Lower leg skin (tissue), 3 donors: ENCODE measurements around the gene BAD.

Experiments
- POLR2A ChIP-seq, 2 donors: fragments of 450-650 bp; IDR thresholded peaks; one replicate each; pipeline ENCODE4 v1.6.1; 2016 to 2017; ENCODE audit warnings: antibody characterized with exemption in 2 of 2, mild to moderate bottlenecking in 1 of 2, moderate library complexity in 1 of 2
- TF ChIP-seq, protein P1 (sequence below), 3 donors: fragments of 450-650 bp; IDR thresholded peaks; one replicate each; pipeline ENCODE4 v1.5.1; 2016; ENCODE audit warnings: antibody characterized with exemption in 3 of 3, mild to moderate bottlenecking in 3 of 3, moderate library complexity in 2 of 3

DNA sequence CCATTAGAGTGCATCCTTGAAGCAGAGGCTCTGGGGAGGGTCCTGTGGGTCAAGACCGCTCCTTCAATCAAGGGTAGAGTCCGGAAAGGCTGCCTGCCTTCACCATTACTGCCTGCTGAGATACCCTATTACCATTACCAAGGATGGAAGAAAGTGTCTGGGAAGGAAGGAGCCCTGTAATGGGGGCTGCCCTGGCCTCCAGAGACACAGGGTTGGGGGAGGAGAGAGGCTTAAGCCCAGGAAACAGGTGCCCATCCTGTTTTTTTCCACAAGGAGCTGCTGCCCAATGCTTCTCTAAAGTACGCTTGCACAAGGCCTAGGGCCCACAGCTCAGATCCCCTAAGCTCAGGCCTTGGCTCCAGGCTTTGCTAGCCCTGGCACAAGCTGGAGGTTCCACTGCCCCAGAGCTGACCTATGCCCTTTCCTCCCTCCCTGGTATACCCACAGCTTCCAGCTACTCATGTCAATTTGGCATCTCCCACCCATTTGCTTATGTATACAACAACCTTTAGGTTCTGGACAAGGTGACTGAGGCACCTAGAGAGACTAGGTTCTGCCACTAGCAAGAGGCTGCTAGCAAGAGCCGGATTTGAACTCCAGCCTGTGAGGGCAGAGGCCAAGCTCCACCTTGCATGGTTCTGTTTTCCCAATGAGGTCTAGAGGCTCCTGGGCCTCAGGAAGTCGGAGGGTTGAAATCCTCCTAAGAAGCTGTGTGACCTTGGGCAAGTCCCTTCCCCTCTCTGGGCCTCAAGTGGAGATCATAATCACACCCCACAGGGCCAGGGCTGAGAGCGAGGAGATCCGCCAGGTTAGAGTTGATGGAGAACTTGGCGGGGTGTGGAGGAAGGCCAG, 34.7 kb downstream of the BAD start:
- TF ChIP-seq, protein P1, sequence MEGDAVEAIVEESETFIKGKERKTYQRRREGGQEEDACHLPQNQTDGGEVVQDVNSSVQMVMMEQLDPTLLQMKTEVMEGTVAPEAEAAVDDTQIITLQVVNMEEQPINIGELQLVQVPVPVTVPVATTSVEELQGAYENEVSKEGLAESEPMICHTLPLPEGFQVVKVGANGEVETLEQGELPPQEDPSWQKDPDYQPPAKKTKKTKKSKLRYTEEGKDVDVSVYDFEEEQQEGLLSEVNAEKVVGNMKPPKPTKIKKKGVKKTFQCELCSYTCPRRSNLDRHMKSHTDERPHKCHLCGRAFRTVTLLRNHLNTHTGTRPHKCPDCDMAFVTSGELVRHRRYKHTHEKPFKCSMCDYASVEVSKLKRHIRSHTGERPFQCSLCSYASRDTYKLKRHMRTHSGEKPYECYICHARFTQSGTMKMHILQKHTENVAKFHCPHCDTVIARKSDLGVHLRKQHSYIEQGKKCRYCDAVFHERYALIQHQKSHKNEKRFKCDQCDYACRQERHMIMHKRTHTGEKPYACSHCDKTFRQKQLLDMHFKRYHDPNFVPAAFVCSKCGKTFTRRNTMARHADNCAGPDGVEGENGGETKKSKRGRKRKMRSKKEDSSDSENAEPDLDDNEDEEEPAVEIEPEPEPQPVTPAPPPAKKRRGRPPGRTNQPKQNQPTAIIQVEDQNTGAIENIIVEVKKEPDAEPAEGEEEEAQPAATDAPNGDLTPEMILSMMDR (IDR thresholded peaks at IDR 0.05): no peak
- TF ChIP-seq POLR2A (IDR thresholded peaks at IDR 0.05): no peak
